ENCODE measurements around the gene DHRS13. TPM values are rescaled to one million over a fixed set of nuclear protein-coding genes. Genes with fewer than 3 reads are reported as not detected.

The DHRS13 gene
- total and polyA plus RNA-seq, 2 donors (not counting 3 experiments of a cell fraction or from before 2014, with no cell fraction given), result 7.2 to 9.3 TPM

DNA sequence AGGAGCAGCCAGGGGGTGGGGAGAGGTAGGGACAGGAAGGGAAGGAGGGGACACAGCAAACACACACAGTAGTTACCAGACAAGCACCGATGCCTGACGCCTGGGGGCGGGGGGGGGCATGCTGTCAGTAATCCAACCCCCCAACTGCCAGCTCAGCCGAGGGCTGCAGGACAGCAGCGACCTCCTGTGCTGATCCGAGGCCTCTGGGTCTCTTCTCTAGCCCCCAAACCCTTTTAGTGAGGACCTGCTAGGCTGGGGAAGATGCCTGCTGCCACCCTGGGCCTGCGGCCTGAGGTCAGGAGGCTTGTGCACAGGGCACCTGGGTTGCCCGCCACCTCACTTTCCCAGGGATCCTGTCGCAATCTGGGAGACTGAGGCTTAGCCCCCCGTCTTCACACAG, 16.9 kb downstream of the DHRS13 start:
- H3K4me3 ChIP-seq (replicated peaks in 1 of 3; ENCODE audit: insufficient read depth in 1 of 3, low read depth in 1 of 3, low read length in 3 of 3), result no peak overlapping the region
- H3K79me2 ChIP-seq (ENCODE audit: control insufficient read depth, insufficient read depth, low read length), result no peaks in the 10 kb centered on the region
- ChIA-PET POLR2A (no interaction called here), CTCF (no interaction called here)
- DNase-seq (ENCODE audit: low read depth, low spot score), result no peak
- no TSS peak for BruUV-seq (replicated peaks)
- H3K4me1 ChIP-seq (ENCODE audit: control insufficient read depth, extremely low read depth, insufficient read depth, low read length), result peaks cover 10% of the 10 kb centered on the region
- H3K9me3 ChIP-seq (replicated peaks; ENCODE audit: control insufficient read depth, insufficient read depth, low read length), result no peaks in the 10 kb centered on the region
- H3K27me3 ChIP-seq (ENCODE audit: control insufficient read depth in 2 of 2, insufficient read depth in 2 of 2, low read length in 2 of 2), result no peaks in the 10 kb centered on the region
- dilution Hi-C loops (cut with MboI; ENCODE audit: extremely low pct_ligation_motif_present, low sequenced_read_pairs) (no loop called here), intact Hi-C loops (cut with micrococcal nuclease) (no loop called here)
- H4K20me1 ChIP-seq (replicated peaks; ENCODE audit: control insufficient read depth, extremely low read depth, insufficient read depth, low read length), result no peaks in the 10 kb centered on the region
- H2AFZ ChIP-seq (ENCODE audit: low read depth, low read length), result no peak overlapping the region
- H3K36me3 ChIP-seq (ENCODE audit: control insufficient read depth in 2 of 2, extremely low read depth in 1 of 2, insufficient read depth in 2 of 2, low read length in 2 of 2), result peaks cover 7 to 43% of the 10 kb centered on the region in 2 experiments
- no peaks in the 10 kb centered on the region for H3K9me1 ChIP-seq (replicated peaks; ENCODE audit: control insufficient read depth, extremely low read depth, insufficient read depth, low read length)
- FAIRE-seq, result no peak
- H3K9ac ChIP-seq (replicated peaks; ENCODE audit: extremely low read depth, insufficient read depth, low read length), result no peak overlapping the region
- no peak overlapping the region for H3K27ac ChIP-seq (ENCODE audit: insufficient read depth, low read depth, low read length)
- H3K4me2 ChIP-seq (ENCODE audit: insufficient read depth, low read length), result no peak overlapping the region
- TF ChIP-seq POLR2AphosphoS5 (IDR thresholded peaks at IDR 0.05; ENCODE audit: insufficient read depth, low read depth, low read length), result no peak
- no peak for TF ChIP-seq MYC (IDR thresholded peaks at IDR 0.05; ENCODE audit: low read depth, low read length)
- TF ChIP-seq JUN (IDR thresholded peaks at IDR 0.05; ENCODE audit: borderline replicate concordance, insufficient read depth, insufficient read length, low read depth), result no peak
- TF ChIP-seq GATA2 (IDR thresholded peaks at IDR 0.05; ENCODE audit: insufficient read depth, insufficient read length, low read depth, low read length), result no peak
- no peak for TF ChIP-seq FOS (IDR thresholded peaks at IDR 0.05; ENCODE audit: borderline replicate concordance, insufficient read depth, low read length)
- no peak for TF ChIP-seq POLR2A (IDR thresholded peaks at IDR 0.05; ENCODE audit: low read depth, low read length)
- TF ChIP-seq, protein P1, sequence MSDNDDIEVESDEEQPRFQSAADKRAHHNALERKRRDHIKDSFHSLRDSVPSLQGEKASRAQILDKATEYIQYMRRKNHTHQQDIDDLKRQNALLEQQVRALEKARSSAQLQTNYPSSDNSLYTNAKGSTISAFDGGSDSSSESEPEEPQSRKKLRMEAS (IDR thresholded peaks at IDR 0.05; ENCODE audit: insufficient read depth, insufficient read length), result no peak
- TF ChIP-seq EZH2 (IDR thresholded peaks at IDR 0.05; ENCODE audit: borderline replicate concordance, low read depth, low read length, severe bottlenecking), result no peak
- TF ChIP-seq CTCF (IDR thresholded peaks at IDR 0.05; ENCODE audit: extremely low read depth in 1 of 2, insufficient read depth in 1 of 2, low read depth in 1 of 2, low read length in 2 of 2), result no peak

All from endothelial cell of umbilical vein (primary cell).